ENCODE data around the gene MRPS31.

Gene MRPS31

GRCh38 chr13:40812102-40812501 lies 41.1 kb upstream of the MRPS31 start:
- H3K4me3 ChIP-seq (ENCODE audit: low read depth, low read length): no peak overlapping the region
- in situ Hi-C loops (cut with HindIII; ENCODE audit: low sequenced_read_pairs): no loop called here
- TF ChIP-seq, protein P1, sequence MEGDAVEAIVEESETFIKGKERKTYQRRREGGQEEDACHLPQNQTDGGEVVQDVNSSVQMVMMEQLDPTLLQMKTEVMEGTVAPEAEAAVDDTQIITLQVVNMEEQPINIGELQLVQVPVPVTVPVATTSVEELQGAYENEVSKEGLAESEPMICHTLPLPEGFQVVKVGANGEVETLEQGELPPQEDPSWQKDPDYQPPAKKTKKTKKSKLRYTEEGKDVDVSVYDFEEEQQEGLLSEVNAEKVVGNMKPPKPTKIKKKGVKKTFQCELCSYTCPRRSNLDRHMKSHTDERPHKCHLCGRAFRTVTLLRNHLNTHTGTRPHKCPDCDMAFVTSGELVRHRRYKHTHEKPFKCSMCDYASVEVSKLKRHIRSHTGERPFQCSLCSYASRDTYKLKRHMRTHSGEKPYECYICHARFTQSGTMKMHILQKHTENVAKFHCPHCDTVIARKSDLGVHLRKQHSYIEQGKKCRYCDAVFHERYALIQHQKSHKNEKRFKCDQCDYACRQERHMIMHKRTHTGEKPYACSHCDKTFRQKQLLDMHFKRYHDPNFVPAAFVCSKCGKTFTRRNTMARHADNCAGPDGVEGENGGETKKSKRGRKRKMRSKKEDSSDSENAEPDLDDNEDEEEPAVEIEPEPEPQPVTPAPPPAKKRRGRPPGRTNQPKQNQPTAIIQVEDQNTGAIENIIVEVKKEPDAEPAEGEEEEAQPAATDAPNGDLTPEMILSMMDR (IDR thresholded peaks at IDR 0.05; ENCODE audit: low read depth, low read length): no peak
- DNase-seq (ENCODE audit: low read depth, low spot score): no peak

DNA sequence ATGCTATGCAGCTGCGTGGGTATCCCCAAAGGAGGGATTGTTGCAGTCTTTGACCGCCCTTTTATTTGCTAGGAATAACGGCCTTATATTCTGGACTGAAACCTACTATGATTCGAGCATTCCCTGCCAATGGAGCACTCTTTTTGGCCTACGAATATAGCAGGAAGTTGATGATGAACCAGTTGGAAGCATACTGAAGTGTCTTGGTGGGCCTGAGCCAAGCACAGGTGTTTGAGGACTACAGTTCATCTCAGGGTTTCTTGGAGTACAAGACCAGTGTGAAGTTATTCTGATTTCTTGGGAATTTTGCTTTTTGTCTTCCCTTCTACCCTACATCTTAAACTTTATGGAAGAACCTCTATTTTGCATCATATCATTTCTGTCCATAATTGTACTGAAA lies 38.5 kb upstream of the MRPS31 start:
- no peak overlapping the region for H3K4me3 ChIP-seq (ENCODE audit: low read depth, low read length)
- no peak for DNase-seq (ENCODE audit: low read depth, low spot score)
- in situ Hi-C loops (cut with HindIII; ENCODE audit: low sequenced_read_pairs): no loop called here
- TF ChIP-seq, protein P1 (IDR thresholded peaks at IDR 0.05; ENCODE audit: low read depth, low read length): no peak

DNA sequence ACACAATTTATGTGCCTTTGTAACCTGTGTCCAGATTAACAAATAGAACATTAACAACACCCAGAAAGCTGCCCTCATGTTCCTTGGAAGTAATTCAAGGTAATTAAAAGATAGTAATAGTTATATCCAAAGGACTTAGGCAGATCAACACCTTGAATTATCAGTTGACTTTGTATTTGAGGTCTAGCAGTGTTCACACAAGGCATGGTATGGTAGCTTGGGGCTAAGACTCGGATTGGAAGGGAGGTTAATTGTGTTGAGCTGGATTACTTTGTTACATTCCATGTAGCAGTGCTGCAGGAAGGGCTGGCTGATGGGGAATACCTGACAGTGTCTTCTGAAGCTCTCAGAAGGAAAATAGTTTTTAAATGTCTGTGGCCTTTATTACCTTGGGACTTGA lies 35.3 kb upstream of the MRPS31 start:
- in situ Hi-C loops (cut with HindIII; ENCODE audit: low sequenced_read_pairs): no loop called here
- no peak for DNase-seq (ENCODE audit: low read depth, low spot score)
- TF ChIP-seq, protein P1 (IDR thresholded peaks at IDR 0.05; ENCODE audit: low read depth, low read length): no peak
- no peak overlapping the region for H3K4me3 ChIP-seq (ENCODE audit: low read depth, low read length)

DNA sequence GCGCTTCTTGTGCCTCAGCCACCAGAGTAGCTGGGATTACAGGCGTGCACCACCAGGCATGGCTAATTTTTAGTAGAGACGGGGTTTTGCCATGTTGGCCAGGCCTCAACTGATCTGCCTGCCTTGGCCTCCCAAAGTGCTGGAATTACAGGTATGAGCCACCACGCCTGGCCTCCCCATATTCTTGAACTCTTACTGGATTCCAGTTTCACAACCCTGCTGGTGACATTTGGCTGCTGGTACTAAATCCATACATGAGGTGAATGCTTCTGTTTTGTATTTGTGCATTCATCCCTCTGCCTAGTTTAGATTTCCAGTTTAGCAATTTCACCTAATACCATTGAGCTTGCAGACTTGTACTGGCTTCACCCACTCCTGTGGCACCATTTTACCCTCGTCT lies 32.3 kb upstream of the MRPS31 start:
- in situ Hi-C loops (cut with HindIII; ENCODE audit: low sequenced_read_pairs): no loop called here
- H3K4me3 ChIP-seq (ENCODE audit: low read depth, low read length): no peak overlapping the region
- TF ChIP-seq, protein P1 (IDR thresholded peaks at IDR 0.05; ENCODE audit: low read depth, low read length): no peak
- no peak for DNase-seq (ENCODE audit: low read depth, low spot score)

- no peak for DNase-seq (ENCODE audit: low read depth, low spot score)
- TF ChIP-seq, protein P1 (IDR thresholded peaks at IDR 0.05; ENCODE audit: low read depth, low read length): no peak
- in situ Hi-C loops (cut with HindIII; ENCODE audit: low sequenced_read_pairs): no loop called here
- no peak overlapping the region for H3K4me3 ChIP-seq (ENCODE audit: low read depth, low read length)
Measured at GRCh38 chr13:40801255-40802217, 30.5 kb upstream of the MRPS31 start.

DNA sequence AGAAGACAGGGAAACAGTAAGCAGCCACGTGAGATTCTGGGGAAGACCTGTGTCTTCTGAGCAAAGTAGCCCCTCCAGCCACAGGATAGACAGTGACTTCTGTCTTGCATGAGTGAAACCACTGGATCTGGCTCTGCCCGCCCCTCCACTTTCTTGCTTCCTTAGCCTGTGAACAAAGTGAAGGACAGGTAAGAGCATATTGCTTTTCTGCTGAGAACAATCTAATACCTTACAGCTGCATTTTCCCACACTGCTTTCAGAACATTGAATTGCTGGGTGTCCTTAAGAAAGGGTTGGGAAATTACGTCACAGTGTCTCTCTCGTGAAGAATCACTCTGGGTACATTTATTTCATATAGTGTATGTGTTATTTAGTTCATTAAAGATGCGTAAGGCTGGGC lies 29.6 kb upstream of the MRPS31 start:
- in situ Hi-C loops (cut with HindIII; ENCODE audit: low sequenced_read_pairs): no loop called here
- TF ChIP-seq, protein P1 (IDR thresholded peaks at IDR 0.05; ENCODE audit: low read depth, low read length): no peak
- DNase-seq (ENCODE audit: low read depth, low spot score): no peak
- H3K4me3 ChIP-seq (ENCODE audit: low read depth, low read length): no peak overlapping the region

All from astrocyte of the spinal cord (primary cell).